Mesodermal cell (in vitro differentiated cells): ENCODE results near the gene PLCL1.

ENCODE experiments used
- H3K27ac ChIP-seq: 2 replicates; pipeline ENCODE4 v1.7.0; 2013; ENCODE audit warnings: mild to moderate bottlenecking, low read depth, low read length, moderate library complexity; ENCODE audit not compliant: severe bottlenecking
- H3K36me3 ChIP-seq: 2 replicates; pipeline ENCODE4 v1.7.1; 2013; ENCODE audit warnings: mild to moderate bottlenecking, low read length, moderate library complexity; ENCODE audit not compliant: control insufficient read depth, insufficient read depth
- H3K4me1 ChIP-seq: one replicate; pipeline ENCODE4 v1.7.1; 2013; ENCODE audit warnings: mild to moderate bottlenecking, low read length; ENCODE audit not compliant: insufficient read depth, control insufficient read depth, poor library complexity, severe bottlenecking
- H3K4me3 ChIP-seq: 2 replicates; pipeline ENCODE4 v1.7.0; 2013; ENCODE audit warnings: low read length, control low read depth, mild to moderate bottlenecking; ENCODE audit not compliant: insufficient read depth, poor library complexity, severe bottlenecking; ENCODE audit errors: extremely low read depth
- H3K9me3 ChIP-seq: 2 replicates; pipeline ENCODE4 v1.7.1; 2013; ENCODE audit warnings: mild to moderate bottlenecking, low read length, moderate library complexity; ENCODE audit not compliant: control insufficient read depth
- WGBS, 2 experiments: methylation state at CpG; one replicate each; pipeline ENCODE4 v1.1.5; 2013; ENCODE audit warnings: missing lambda C conversion rate in 2 of 2; ENCODE audit not compliant: insufficient coverage in 2 of 2; 5-methylcytosine and 5-hydroxymethylcytosine counted together

PLCL1 gene

GRCh38 chr2:197793456-197793855 lies 10.9 kb upstream of the PLCL1 start:
- no peaks in the 10 kb centered on the region for H3K4me1 ChIP-seq
- H3K36me3 ChIP-seq, result no peaks in the 10 kb centered on the region
- H3K27ac ChIP-seq, result no peak overlapping the region
- H3K9me3 ChIP-seq, result no peaks in the 10 kb centered on the region
- no peak overlapping the region for H3K4me3 ChIP-seq
- WGBS, 2 experiments, result no CpG with 5 or more reads among the region's 1 CpG

DNA sequence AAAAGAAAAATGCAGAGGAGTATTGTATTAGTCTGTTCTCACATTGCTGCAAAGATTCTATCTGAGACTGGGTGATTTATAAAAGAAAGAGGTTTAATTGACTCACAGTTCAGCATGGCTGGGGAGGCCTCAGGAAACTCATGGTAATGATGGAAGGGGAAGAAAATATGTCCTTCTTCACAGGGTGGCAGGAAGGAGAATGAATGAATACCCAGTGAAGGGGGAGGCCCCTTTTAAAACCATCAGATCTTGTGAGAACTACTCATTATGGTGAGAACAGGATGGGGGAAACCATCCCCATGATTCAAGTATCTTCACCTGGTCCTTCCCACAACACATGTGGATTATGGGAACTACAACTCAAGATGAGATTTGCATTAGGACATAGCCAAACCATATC lies 9.1 kb upstream of the PLCL1 start:
- no peaks in the 10 kb centered on the region for H3K36me3 ChIP-seq
- H3K9me3 ChIP-seq, result no peaks in the 10 kb centered on the region
- no peak overlapping the region for H3K27ac ChIP-seq
- no peaks in the 10 kb centered on the region for H3K4me1 ChIP-seq
- no peak overlapping the region for H3K4me3 ChIP-seq

DNA sequence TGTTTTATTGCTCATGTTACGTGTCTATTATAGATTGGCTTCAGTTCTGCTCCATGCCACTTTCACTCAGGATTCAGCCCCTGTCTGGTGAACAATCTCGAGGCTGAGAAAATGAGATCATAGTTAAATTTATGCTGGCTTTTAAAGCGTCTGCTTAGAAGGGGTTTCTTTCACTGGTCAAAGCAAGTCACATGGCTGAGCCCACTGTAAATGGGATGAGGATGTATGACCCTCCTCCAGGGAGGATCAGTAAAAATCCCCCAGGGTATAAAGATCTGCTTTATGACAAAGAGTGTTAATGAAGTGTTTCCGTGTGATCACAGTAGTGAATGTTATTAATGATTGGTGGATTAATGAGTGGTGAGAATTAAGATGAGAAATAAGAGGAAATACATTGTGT lies 6.2 kb upstream of the PLCL1 start:
- Histone ChIP-seq H3K4me3 (no peak overlapping the region), H3K36me3 (no peaks in the 10 kb centered on the region), H3K9me3 (no peaks in the 10 kb centered on the region), H3K27ac (no peak overlapping the region), H3K4me1 (peaks cover 1% of the 10 kb centered on the region)
- WGBS, 2 experiments, result 75 to 86% methylated on average over 1 to 4 of the region's 4 CpGs

GRCh38 chr2:197799068-197799467 lies 5.3 kb upstream of the PLCL1 start:
- H3K27ac ChIP-seq, result no peak overlapping the region
- H3K4me3 ChIP-seq, result no peak overlapping the region
- H3K36me3 ChIP-seq, result no peaks in the 10 kb centered on the region
- WGBS, 2 experiments, result 75 to 100% methylated on average over 1 to 2 of the region's 3 CpGs
- no peaks in the 10 kb centered on the region for H3K9me3 ChIP-seq
- peaks cover 8% of the 10 kb centered on the region for H3K4me1 ChIP-seq

GRCh38 chr2:197800091-197800490 lies 4.3 kb upstream of the PLCL1 start:
- no peaks in the 10 kb centered on the region for H3K36me3 ChIP-seq
- no peak overlapping the region for H3K27ac ChIP-seq
- peaks cover 10% of the 10 kb centered on the region for H3K4me1 ChIP-seq
- 86% methylated on average over 2 of the region's 2 CpGs; no CpG with 5 or more reads in 1 of the 2 experiments for WGBS, 2 experiments
- no peak overlapping the region for H3K4me3 ChIP-seq
- no peaks in the 10 kb centered on the region for H3K9me3 ChIP-seq

DNA sequence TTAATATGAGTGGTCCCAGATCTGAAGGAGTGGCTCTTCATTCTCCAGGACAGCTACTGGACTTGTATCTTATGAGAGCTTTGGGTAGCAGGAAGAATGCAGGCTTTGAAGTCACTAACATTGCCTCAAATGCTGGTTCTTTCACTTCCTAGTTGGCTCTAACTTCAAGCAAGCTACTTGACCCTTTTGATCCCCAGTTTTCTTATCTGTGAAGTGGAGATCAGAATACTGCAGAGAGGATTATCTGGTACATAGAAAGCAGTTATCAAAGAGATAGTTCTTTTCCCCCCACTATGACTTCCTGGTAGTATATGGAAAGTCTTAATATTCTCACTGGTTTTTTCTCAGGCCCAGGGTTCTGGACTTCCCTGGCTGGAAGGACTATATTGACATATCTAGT lies 3.4 kb upstream of the PLCL1 start:
- no peaks in the 10 kb centered on the region for H3K36me3 ChIP-seq
- H3K4me3 ChIP-seq, result no peak overlapping the region
- no peaks in the 10 kb centered on the region for H3K9me3 ChIP-seq
- H3K27ac ChIP-seq, result no peak overlapping the region
- H3K4me1 ChIP-seq, result peaks cover 10% of the 10 kb centered on the region

GRCh38 chr2:197803033-197803444 lies 1.4 kb upstream of the PLCL1 start:
- H3K4me1 ChIP-seq, result peaks cover 10% of the 10 kb centered on the region

DNA sequence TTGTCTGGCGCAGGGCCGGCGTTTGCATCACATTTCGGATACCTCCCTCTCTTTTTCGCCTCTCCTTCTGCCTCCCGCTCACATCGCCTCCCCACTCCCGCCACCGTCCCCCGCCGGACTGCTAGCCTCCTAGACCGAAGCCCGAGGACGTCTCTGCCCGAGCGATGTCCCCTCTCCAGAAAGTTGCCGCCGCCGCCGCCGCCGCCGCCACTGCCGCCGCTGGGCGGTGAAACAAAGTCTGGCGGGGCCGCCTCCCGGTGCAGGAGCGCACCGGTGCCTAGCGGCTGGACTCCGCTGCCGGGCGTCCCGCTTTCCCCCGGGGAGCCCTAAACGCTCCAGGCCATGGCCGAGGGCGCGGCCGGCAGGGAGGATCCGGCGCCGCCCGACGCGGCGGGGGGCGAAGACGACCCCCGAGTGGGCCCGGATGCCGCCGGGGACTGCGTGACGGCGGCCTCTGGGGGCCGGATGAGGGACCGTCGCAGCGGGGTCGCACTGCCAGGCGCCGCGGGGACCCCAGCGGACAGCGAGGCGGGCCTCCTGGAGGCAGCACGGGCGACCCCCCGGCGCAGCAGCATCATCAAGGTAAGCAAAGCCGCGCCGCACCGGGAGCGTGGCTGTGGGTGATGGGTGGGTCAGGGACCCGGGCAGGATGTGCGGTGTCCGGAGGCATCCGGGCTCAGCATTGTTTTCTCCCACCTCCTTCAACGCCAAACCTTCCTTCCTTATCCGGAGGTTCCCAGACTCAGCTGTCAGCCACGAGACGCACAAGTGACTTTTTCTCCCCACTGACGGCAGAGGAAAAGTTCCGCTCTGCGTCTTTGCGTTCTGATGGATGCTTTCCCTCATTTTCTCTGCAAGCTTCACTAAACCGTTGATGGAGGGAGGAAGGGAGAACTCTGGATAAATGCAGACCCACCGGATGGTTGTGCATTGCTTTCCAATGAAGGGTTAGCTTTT lies 643 bp downstream of the PLCL1 start:
- WGBS, 2 experiments, result 1% methylated on average over 32 to 54 of the region's 92 CpGs
- peak overlapping the region; percentile 33 for H3K27ac ChIP-seq
- H3K4me3 ChIP-seq, result peak overlapping the region; percentile 74
- no peaks in the 10 kb centered on the region for H3K9me3 ChIP-seq
- no peaks in the 10 kb centered on the region for H3K36me3 ChIP-seq
- peaks cover 16% of the 10 kb centered on the region for H3K4me1 ChIP-seq

More at GRCh38 chr2:197803033-197803444, 1.4 kb upstream of the PLCL1 start:
- Histone ChIP-seq H3K4me3 (no peak overlapping the region), H3K27ac (no peak overlapping the region), H3K36me3 (no peaks in the 10 kb centered on the region), H3K9me3 (no peaks in the 10 kb centered on the region)
- 33% methylated on average over 1 of the region's 2 CpGs; no CpG with 5 or more reads in 1 of the 2 experiments for WGBS, 2 experiments

DNA sequence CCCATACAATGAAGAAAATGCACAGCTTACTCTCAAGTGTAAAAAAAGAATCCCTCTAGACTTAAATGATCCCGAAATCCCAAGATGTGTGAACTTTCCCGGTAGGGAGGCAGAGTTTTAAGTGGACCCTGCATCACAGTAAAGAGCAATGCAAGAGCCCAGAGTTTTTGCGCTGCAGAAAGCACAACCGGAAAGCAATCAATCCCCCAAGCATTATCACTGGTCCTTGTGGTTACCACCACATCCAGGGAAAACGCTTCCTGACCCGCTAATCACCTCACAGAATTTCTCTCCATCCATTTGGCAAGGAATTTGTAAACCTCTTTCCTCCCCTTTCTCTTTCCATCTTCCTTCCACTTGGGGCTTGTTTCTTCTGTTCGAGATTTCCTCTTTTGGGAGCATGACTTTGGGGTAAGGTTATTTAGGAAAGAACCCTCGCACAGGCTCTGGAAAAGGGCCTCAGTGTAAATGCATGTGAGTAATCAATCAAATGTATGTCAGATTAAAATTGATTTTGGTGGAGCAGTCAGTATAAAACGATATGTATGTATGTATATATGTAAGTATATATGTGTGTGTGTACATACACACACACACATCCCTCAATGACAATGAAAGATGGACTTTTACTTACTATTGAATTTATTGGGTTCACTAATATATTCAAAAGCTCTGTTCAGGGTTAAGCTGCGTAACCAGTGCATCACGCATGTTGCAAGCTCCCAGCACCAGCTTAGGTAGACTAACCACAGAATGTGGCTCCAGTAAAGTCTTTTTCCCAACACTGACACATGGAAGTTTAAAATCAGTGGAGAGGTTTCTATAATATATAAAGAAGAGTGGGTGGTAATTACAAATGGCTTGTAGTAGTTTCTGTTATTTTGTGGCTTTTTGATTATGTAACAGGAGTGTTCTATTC lies 1.6 kb downstream of the PLCL1 start:
- 32 to 44% methylated on average over 2 to 7 of the region's 11 CpGs for WGBS, 2 experiments
- H3K27ac ChIP-seq, result no peak overlapping the region

DNA sequence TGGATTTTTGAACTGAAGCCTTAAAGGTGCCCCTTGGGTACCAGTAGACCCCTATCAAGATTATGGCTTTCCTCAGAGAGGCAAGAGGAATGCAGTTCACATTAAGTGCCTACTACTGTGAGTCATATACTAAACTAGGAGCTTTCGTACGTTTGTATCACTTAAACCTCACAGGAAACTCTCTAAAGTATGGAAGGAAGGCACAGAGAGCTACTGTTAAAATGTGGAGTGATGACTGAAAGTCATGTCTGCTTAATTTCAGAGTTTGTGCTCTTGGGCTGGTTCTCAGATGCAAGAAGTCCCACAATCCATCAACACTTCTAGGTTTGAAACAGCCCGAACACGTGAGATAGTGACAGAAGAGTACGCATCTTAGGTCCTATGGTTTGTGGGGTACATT lies 4.7 kb downstream of the PLCL1 start:
- WGBS, 2 experiments, result no CpG with 5 or more reads among the region's 5 CpGs
- Histone ChIP-seq H3K4me1 (peaks cover 8% of the 10 kb centered on the region), H3K36me3 (no peaks in the 10 kb centered on the region), H3K4me3 (no peak overlapping the region), H3K27ac (peak overlapping the region; percentile 69), H3K9me3 (no peaks in the 10 kb centered on the region)

More for the DNA sequence above, 1.6 kb downstream of the PLCL1 start:
- H3K4me1 ChIP-seq, result peaks cover 16% of the 10 kb centered on the region
- H3K9me3 ChIP-seq, result no peaks in the 10 kb centered on the region
- H3K36me3 ChIP-seq, result no peaks in the 10 kb centered on the region
- H3K4me3 ChIP-seq, result peak overlapping the region; percentile 74
